Astrocyte of the cerebellum (primary cell): ENCODE data around the gene MALAT1.

ENCODE experiments used
- DNase-seq: peaks from one replicate; pipeline ENCODE4 v3.0.0-alpha.2; 2011; ENCODE audit warnings: low read depth
- H3K4me3 ChIP-seq: 2 replicates; pipeline ENCODE4 v1.5.1; 2011; ENCODE audit warnings: mild to moderate bottlenecking, low read depth, low read length, moderate library complexity
- in situ Hi-C: cut with HindIII; loops from 2 replicates; pipeline ENCODE4 v1.10.0; 2017; ENCODE audit warnings: low sequenced_read_pairs
- TF ChIP-seq, protein P1 (sequence below): IDR thresholded peaks from 2 replicates; pipeline ENCODE4 v1.5.1; 2012; ENCODE audit warnings: low read length, low read depth, moderate library complexity, mild to moderate bottlenecking; ENCODE audit errors: missing control alignments

MALAT1 gene

DNA sequence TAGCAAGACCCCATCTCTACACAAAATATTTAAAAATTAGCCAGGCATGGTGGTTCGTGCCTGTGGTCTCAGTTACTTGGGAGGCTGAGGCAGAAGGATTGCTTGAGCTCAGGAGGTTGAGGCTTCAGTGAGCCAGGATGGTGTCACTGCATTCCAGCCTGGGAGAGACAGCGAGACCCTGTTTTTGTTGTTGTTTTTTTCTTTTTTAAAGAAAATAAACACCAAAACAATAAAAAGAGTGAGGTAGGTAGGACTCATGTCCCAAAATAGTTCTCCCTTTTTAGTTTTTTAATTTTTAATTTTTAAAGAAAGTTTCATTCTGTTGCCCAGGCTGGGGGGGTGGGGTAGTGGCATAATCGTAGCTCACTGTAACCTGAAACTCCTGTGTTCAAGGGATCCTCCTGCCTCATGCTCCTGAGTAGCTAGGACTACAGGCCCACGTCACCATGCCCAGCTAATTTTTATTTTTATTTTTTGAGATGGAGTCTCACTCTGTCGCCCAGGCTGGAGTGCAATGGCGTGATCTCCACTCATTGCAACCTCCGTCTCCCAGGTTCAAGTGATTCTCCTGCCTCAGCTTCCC is 25.5 kb upstream of the MALAT1 start:
- TF ChIP-seq, protein P1, sequence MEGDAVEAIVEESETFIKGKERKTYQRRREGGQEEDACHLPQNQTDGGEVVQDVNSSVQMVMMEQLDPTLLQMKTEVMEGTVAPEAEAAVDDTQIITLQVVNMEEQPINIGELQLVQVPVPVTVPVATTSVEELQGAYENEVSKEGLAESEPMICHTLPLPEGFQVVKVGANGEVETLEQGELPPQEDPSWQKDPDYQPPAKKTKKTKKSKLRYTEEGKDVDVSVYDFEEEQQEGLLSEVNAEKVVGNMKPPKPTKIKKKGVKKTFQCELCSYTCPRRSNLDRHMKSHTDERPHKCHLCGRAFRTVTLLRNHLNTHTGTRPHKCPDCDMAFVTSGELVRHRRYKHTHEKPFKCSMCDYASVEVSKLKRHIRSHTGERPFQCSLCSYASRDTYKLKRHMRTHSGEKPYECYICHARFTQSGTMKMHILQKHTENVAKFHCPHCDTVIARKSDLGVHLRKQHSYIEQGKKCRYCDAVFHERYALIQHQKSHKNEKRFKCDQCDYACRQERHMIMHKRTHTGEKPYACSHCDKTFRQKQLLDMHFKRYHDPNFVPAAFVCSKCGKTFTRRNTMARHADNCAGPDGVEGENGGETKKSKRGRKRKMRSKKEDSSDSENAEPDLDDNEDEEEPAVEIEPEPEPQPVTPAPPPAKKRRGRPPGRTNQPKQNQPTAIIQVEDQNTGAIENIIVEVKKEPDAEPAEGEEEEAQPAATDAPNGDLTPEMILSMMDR: no peak
- DNase-seq: no peak
- no peak overlapping the region for H3K4me3 ChIP-seq
- in situ Hi-C loops: no loop called here

DNA sequence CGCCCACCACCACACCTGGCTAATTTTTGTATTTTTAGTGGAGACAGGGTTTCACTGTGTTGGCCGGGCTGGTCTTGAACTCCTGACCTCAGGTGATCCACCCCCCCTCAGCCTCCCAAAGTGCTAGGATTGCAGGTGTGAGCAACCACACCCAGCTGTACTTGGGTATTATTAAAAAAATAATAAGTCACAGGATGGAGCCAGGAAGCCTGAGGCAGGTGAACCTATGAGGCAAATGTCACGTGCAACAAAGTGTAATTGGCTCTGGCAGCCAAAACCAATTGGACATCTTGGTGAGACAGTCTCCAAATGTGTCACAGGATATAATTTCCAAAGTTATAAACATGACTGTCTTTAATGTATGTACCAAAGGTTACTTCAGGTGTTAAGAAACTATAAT is 24.0 kb upstream of the MALAT1 start:
- DNase-seq: no peak
- no peak overlapping the region for H3K4me3 ChIP-seq
- in situ Hi-C loops: no loop called here

DNA sequence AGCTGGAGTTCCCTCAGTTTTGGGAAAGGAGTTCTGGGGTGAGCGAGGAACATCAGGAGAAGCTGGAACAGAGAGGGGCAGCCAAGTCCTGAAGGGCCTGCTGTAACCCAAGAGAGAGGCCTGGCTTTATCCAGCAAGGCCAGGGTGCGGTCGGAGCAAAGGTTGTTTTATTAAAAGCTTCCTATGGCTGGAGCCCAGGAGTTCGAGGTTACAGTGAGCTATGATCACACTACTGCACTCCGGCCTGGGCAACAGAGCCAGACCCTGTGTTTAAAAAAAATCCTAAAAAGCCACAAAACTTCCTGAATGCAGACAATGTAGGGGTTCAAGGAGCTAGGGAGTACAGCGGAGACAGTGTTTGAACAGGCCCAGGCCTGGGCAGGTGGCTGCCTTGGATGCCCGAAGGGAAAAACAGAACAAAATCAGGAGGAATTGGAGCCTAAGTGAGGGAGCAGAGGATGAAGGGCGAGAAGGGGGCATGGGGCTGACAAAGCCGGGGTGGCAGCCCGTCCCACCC is 22.2 kb upstream of the MALAT1 start:
- in situ Hi-C loops: no loop called here
- TF ChIP-seq, protein P1: no peak
- peak overlapping the region; percentile 72 for H3K4me3 ChIP-seq
- no peak for DNase-seq

More for the DNA sequence above, 24.0 kb upstream of the MALAT1 start:
- TF ChIP-seq, protein P1: no peak

DNA sequence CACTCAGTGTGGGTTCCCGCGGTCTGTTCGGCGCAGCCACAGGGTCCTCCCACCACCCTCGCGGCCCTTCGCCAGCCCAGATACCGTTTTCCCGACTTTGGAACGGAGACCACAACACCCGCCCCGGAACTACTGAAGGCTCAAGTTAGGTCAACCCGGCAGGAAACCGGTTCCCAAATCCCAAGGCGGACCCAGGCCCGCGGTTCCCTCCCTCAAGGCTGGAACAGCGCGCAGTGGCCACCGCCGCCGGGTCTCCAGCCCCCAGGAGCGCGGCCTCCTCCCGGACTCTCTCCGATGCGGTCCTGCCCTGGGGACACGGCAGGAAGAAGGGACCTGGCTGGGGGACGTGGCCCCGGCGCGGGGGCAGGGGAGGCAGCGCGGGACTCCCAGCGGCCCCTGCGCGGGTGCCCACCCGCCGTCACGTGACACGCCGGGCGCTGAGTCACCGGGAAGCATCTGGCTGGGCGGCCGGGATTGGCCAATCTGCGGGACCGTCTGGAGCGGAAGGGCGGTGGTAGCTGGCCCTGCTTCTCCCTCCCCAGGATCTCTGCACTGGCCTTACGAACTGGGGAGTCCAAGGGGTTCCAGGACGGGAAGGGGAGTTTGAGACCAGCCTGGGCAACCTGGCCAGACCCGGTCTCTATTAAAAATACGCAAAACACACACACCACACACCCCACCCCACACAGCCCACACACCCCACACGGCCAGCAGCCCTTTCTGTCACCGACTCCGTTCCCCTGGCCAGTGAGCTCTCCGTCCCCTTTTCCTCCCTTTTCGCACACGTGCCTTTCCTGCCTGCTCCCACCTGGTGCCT is 21.5 kb upstream of the MALAT1 start:
- in situ Hi-C loops: no loop called here
- peak overlapping the region; percentile 72 for H3K4me3 ChIP-seq
- TF ChIP-seq, protein P1: no peak
- no peak for DNase-seq

DNA sequence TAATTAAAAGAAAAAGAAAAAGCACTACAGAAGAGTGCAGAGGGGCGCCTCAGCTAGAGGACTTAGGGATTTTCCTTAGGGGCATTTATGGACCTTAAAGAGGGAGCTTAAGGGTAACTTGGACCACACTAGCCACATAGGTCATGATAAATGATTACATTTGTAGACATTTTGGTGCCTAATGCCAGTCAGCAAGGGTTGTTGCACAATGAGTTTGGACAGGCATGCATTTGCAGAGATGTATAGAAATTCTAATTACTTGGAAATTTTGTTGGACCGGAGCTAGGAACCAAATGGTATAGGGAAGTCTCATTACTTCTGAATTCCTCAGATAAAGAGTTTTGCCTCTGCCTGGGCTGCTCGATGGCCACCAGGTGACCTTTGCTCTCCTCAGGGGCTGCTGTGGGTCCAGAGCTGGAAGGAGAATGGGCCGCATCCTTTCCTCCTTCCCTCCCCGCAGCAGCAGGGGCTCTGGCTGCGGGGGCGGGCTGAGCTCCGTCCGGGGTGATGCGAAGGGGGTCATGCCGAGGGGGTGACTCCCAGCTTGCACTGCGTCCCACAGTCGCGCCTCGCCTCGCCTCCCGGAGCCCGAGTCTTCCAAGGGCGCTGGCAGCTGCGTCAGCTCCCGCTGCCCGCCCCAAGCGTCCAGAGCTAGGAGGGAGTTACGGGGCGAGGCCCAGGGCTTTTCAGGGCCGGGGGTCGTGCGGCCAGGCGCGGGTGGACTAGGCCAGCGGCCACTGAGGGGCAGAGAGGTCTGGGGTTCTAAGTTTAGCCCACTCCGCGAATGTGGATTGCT is 20.3 kb upstream of the MALAT1 start:
- in situ Hi-C loops: no loop called here
- no peak for DNase-seq
- peak overlapping the region; percentile 27 for H3K4me3 ChIP-seq
- TF ChIP-seq, protein P1: no peak
